HS-27A (cell line): Measurements from ENCODE around the gene RASGRP3.
A peak's percentile ranks its signal among the peaks of the same experiment; 100 is the strongest.
"Not testable (repeated sequence)": the region's sequence is repeated elsewhere in the genome, so short reads cannot be mapped to it uniquely, and the experiment has no call there.

Experiments
- DNase-seq: peaks from one replicate; pipeline ENCODE4 v3.0.0-alpha.2; 2012; ENCODE audit warnings: low read depth, missing footprints

Gene RASGRP3

GRCh38 chr2:33457556-33458247 is 18.7 kb upstream of the RASGRP3 start:
- no peak for DNase-seq

GRCh38 chr2:33458248-33458819 is 18.1 kb upstream of the RASGRP3 start:
- DNase-seq: no peak

GRCh38 chr2:33459745-33460144 is 16.7 kb upstream of the RASGRP3 start:
- no peak for DNase-seq

GRCh38 chr2:33462512-33462911 is 13.9 kb upstream of the RASGRP3 start:
- not testable (repeated sequence) for DNase-seq

GRCh38 chr2:33467413-33467812 is 9.0 kb upstream of the RASGRP3 start:
- DNase-seq: no peak

- no peak for DNase-seq
Observed at GRCh38 chr2:33469238-33469637, 7.2 kb upstream of the RASGRP3 start.

- DNase-seq: peak; percentile 61
Observed at GRCh38 chr2:33475224-33476130, 972 bp upstream of the RASGRP3 start.

- no peak for DNase-seq
Observed at GRCh38 chr2:33476793-33477190, 343 bp downstream of the RASGRP3 start.

GRCh38 chr2:33477473-33478468 is 1.3 kb downstream of the RASGRP3 start:
- DNase-seq: no peak

- no peak for DNase-seq
Observed at GRCh38 chr2:33478968-33479731, 2.7 kb downstream of the RASGRP3 start.

GRCh38 chr2:33482518-33482917 is 6.1 kb downstream of the RASGRP3 start:
- no peak for DNase-seq

- DNase-seq: peak; percentile 57
Observed at GRCh38 chr2:33484042-33484621, 7.7 kb downstream of the RASGRP3 start.

- DNase-seq: no peak
Observed at GRCh38 chr2:33485051-33485450, 8.6 kb downstream of the RASGRP3 start.

GRCh38 chr2:33486544-33486943 is 10.1 kb downstream of the RASGRP3 start:
- DNase-seq: no peak

- DNase-seq: no peak
Observed at GRCh38 chr2:33488178-33488690, 11.8 kb downstream of the RASGRP3 start.

GRCh38 chr2:33488715-33489540 is 12.5 kb downstream of the RASGRP3 start:
- DNase-seq: no peak

GRCh38 chr2:33489835-33490431 is 13.5 kb downstream of the RASGRP3 start:
- no peak for DNase-seq

- no peak for DNase-seq
Observed at GRCh38 chr2:33491441-33492084, 15.1 kb downstream of the RASGRP3 start.
